NCI-H774 (cell line): Measurements from ENCODE around the gene SYNPO.

ENCODE experiments used
- DNase-seq: peaks from one replicate; lab custom pipeline; 2025; lab: John Stamatoyannopoulos, UW

The SYNPO gene

GRCh38 chr5:150658699-150659265 is 18.3 kb downstream of the SYNPO start:
- DNase-seq = no peak

GRCh38 chr5:150659360-150660107 is 19.1 kb downstream of the SYNPO start:
- no peak for DNase-seq

GRCh38 chr5:150660108-150660831 is 19.8 kb downstream of the SYNPO start:
- DNase-seq = no peak

- DNase-seq = no peak
Measured at GRCh38 chr5:150661086-150661485, 20.6 kb downstream of the SYNPO start, which contains the start of gene MYOZ3. Gene MYOZ3, plus strand, starts transcription at chr5:150661251. Its CDS starts 1,691 bp downstream, at chr5:150662942.

GRCh38 chr5:150661821-150662596 is 21.5 kb downstream of the SYNPO start:
- no peak for DNase-seq

DNA sequence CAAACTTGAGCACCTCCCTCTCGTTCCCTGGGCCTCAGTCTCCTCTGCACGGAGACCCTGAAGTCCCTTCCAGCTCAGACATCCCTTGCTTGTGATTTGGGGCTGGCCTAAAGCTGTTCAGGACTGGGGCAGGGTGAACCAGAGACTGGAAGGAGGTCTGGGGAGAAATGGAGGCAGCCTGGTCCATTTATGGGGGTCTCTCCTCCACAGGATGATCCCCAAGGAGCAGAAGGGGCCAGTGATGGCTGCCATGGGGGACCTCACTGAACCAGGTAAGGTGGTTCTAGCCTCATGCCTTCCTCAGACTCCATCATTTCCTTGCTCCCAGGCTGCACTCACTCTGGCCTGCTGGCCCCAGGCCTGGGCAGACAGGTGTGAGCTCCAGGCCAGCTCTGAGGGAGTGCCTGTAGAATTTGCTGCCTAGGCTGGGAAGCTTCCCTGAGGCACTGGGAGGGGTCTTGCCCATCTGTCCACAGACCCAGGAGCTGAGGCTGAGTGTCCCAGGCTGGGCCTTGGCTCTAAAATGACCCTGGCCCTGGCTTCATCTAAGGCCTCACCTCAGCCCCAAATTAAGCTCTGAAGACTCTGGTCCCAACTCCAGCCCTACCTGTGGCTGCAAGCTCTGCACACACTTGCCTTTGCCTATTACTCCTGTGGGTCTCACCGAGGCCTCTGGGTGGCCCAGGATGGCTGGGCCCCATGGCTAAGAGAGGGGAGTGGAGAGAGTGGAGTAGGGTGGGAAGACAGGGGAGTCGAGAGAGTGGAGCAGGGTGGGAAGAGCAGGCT is 22.5 kb downstream of the SYNPO start:
- no peak for DNase-seq

DNA sequence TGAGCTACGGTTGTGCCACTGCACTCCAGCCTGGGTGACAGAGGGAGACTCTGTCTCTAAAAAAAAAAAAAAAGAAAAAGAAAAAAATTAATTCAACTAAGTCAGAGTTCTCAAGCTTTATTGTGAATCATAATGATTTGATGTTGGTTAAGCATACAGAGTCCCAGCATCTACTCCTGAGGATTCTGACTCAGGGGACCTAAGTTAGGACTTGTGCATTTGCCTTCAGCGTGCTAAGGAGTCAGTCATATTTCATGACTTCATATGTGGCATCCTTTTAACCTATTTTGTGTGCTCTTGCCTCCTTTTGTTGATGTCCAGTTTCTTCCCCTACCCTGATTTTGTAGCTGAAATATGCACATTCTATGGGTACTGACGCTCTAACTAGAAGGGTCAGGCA is 23.5 kb downstream of the SYNPO start:
- DNase-seq = no peak

DNA sequence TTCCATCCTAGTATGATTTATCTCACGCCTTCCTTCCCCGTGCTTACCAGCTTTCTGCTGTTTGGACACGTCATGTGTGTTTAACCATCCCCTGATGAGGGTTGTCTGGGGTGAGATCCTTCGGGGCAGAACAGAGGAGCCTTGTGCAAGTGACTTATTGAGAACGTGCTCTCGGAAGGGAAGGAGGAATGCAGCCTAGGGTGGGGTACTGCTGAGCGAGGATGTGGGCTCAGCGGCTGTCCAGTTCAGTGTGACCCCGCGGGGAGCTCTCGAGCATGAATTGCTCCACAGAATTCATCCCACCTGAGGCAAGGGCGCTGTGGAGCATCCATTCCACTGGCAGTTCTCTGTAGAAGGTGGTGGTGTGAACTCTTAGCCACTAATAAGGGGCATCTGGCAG is 24.6 kb downstream of the SYNPO start:
- DNase-seq = no peak

DNA sequence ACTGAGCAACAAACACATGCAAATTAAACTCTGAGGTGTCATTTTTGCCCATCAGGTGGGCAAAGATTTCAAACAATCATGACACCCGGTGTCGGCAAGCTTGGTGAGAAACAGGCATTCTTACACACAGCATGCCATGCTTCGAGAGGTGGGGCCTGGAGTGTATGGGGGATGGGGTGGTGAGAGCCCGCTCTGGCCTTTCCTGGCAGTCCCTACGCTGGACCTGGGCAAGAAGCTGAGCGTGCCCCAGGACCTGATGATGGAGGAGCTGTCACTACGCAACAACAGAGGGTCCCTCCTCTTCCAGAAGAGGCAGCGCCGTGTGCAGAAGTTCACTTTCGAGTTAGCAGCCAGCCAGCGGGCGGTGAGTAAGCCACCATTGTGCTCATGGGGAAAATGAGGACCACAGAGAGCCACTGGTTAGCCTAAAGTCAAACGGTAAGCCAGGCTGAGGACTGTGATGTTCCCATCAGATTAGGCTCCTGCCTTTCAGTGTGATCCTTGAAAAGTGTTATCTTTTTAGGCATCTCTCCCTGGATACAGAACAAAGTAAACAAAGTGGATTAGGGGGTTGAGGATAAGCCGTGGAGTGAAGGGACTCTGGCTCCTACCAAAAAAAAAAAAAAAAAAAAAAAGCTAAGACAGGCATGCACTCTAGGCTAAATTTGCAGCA is 30.0 kb downstream of the SYNPO start:
- no peak for DNase-seq

- no peak for DNase-seq
Measured at GRCh38 chr5:150670948-150671310, 30.5 kb downstream of the SYNPO start.

GRCh38 chr5:150671509-150672236 is 31.2 kb downstream of the SYNPO start:
- no peak for DNase-seq

DNA sequence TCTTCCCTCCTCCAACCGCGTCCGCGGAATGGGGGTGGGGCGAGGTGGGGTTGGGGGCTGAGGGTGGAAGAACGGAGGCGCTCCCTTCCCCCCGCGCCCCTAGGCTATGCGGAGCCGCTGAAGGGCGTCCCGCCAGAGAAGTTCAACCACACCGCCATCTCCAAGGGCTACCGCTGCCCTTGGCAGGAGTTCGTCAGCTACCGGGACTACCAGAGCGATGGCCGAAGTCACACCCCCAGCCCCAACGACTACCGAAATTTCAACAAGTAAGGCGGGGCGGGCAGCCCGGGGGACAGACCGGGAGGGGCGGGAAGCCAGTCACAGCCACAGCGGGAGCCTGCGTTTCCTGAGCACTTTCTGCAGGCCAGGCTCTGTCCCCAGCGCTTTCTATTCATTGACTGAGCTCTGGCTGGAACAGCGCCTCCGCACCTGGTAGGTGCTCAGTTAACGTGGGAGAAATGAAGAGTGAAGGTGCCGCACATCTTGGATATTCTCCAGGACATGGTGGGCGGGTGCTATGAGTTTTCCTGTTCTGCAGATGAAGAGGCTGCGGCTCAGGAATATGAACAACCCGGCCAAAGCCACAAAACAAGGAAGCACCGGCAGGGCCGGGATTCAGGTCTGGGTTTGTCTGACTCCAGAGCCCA is 31.9 kb downstream of the SYNPO start:
- DNase-seq = no peak

GRCh38 chr5:150672884-150673275 is 32.4 kb downstream of the SYNPO start:
- no peak for DNase-seq

- no peak for DNase-seq
Measured at GRCh38 chr5:150674341-150674821, 33.9 kb downstream of the SYNPO start.

DNA sequence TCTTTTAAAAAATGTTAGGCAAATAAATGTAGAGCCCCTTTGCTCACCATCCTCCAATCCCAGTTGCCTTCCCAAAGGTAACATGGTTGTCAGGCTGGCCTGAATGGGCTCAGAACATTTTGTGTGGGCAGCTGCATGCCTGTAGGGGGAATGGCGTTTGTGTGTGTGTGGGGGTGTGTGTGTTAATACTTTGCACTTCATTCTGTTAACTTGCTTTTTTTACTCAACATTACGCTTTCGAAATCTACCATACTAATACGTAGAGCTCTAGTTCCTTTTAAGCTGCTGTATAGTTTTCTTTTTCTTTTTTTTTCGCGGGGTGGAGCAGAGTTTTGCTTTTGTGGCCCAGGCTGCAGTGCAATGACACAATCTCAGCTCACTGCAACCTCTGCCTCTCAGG is 34.6 kb downstream of the SYNPO start:
- DNase-seq = no peak

- no peak for DNase-seq
Measured at GRCh38 chr5:150676578-150676977, 36.1 kb downstream of the SYNPO start.

DNA sequence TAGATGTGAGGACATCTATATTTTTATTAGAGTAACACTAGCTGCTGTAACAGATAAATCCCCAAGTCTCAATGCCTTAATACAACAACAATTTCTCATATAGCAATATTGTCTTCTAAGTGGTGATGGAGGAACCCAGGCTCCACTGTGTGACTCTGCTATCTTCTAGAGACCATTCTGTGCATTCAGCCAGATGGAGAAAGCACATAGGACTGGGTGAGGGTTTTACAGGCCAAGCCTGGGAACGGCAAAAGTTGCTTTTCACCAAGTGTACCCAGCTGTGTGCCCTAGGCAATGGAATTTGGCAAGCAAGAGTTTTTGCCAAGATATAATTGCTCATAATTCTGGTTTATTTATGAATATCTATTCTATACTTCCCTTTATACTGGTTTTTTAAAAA is 48.7 kb downstream of the SYNPO start:
- no peak for DNase-seq

DNA sequence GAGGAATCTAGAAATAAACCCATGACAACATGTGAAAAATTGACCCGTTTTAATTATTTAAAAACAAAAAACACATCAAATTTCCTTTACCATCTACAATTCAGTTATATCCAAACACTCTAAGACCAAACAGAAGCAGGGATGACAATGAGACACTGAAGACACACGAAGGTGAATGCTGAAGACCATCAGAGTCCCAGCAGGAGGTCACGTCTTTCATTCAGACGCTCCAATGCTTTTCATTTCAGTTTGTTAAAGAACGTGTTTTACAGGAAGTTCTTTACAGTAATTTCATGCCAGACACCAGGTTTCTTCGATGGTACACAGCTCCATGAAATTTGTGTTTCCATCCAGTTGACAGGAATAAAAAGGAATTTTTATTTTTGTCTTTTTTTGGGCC is 50.3 kb downstream of the SYNPO start:
- DNase-seq = no peak

GRCh38 chr5:150692276-150692675 is 51.8 kb downstream of the SYNPO start:
- no peak for DNase-seq

DNA sequence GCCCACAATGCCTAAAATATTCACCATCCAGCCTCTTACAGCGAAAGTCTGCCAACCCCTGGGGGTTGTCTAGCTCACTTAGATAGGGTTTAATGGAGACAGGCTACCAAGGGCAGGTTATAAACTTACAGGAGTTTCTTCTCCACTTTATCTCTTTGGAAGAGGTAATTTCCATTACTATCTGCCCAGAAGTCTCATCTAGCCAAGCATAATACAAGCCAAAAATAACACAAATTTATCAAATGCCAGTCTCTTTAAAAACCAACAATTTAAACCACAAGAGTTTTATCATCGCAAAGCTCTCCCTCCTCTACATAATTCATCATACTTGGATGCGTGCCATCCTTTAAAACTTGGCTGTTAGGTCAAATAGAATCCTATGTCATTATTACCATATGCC is 54.2 kb downstream of the SYNPO start:
- no peak for DNase-seq
